H54 (cell line): Measurements from ENCODE around the gene OGFR.

Experiments used
- DNase-seq: peaks from one replicate; pipeline ENCODE4 v3.0.0; 2011; ENCODE audit warnings: low spot score, mixed read lengths; ENCODE audit not compliant: insufficient read length
- FAIRE-seq: peaks from 3 replicates; lab custom pipeline; 2011; peaks lifted over from hg19 to GRCh38; lab: Jason Lieb, UNC
- POLR2A ChIP-seq: IDR thresholded peaks from 2 replicates; pipeline ENCODE4 v1.6.1; 2011; ENCODE audit warnings: low read depth, mild to moderate bottlenecking, low read length

OGFR gene

DNA sequence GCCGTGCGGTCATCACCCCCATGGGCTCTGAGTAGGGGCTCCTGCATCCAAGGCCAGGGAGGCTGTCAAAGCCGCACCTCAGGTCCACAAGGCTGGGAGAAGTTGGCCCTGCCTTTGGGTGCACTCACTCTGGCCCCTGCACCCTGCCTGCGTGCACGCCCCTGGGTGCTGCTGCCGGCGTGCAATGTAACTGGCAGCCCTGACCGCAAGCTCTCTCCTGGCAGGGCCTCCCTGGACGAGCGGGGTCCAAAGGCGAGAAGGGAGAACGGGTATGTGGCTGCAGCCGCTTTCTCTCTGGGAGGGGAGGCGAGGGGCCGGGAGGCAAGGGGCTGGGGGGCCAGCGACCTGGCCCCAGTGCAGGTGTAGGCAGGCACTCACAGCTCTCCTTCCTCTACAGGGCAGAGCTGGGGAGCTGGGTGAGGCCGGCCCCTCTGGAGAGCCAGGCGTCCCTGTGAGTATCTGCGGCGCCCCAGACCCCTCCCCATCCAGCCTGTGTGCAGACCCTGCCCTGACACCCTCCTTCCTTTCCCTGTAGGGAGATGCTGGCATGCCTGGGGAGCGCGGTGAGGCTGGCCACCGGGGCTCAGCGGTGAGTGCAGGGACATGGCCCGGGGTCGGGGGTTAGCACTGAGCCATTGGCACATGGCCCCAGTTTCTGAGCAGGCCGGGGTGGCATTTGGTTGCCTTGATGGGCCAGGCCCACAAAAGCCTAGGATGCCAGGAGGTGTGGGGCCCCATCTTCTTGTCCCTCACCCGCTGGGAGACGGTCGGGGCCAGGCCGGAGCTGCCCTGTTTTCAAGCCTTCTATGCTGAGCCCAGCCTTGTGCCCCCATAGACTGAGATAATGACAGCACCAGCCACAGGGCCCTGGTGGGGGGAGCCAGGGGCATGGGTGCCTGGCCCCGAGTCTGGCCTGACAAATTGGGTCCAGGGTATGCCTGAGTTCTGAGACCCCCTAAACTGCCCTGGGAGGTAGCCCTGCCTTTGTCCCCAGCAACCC is 24.9 kb downstream of the OGFR start:
- TF ChIP-seq POLR2A, result no peak
- DNase-seq, result no peak
- no peak for FAIRE-seq

DNA sequence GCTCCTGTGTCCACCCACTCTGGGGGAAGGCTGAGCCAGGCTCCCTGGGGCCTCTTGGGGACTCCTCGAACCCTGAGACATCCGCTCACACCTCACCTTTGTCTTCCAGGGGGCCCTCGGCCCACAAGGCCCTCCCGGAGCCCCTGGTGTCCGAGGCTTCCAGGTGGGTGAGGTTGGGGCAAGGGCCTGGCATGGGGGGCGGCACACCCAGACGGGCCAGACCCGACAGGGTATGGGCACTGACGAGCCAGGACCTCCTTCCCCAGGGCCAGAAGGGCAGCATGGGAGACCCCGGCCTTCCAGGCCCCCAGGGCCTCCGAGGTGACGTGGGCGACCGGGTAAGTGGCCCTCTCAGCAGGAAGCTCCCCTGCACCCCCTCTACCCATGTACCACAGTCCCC is 25.6 kb downstream of the OGFR start:
- TF ChIP-seq POLR2A, result no peak
- FAIRE-seq, result no peak

DNA sequence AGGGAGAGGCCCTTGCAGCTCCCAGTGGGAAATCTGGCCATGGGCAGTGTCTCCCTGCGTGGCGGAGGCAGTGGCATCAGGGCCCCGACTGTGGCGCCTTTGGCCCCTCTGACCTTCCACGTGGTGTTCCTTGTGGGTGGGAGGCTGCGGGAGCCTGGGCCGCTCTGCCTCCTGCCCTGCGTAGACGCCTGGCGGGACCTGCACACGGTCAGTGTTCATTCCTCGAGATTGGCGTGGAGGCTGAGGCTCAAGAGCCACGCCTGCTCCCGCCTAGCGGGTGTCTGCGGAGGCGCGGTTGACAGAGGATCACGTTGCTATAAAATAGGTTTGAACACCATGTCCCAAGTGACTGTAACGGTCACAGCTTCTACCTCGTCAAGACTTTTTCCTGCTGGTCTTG is 26.2 kb downstream of the OGFR start:
- DNase-seq, result no peak
- no peak for FAIRE-seq
- TF ChIP-seq POLR2A, result no peak

More for the DNA sequence above, 25.6 kb downstream of the OGFR start:
- no peak for DNase-seq

DNA sequence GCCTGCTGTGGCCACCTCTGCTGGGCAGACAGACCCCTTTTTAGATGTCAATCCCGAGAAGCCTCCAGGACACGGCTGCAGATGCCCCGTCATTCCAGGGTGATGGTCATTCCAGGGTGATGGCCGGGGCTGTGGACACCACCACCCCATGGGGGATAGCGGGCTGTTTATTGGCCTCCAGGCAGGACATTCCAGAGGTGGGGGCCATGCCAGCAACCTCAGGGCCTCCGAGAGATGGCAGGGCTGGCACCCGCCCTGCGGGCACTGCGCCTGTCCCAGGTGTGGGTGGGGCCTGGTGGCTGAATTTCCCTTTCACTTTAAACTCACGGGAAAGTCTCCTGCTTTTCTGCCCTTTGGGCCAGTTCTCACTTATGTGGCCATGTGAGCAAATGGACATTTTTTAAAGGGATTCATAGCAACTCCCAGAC is 26.7 kb downstream of the OGFR start:
- DNase-seq (no peak), FAIRE-seq (no peak)
- no peak for TF ChIP-seq POLR2A

DNA sequence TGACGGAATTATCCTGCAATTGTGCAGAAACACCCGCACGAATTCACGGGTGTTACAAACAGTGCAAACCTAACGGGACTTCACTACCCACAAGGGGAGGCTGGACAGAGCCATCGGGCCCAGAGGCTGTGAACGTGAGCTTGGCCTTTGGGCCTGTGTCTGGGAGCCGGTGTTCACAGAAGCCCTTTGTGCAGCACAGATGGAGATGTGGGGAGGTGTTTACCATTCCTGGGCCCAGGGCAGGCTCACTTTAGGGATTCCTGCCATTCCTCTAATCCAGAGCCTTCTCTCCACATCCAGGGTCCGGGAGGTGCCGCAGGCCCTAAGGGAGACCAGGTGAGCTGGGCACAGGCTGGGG is 27.2 kb downstream of the OGFR start:
- TF ChIP-seq POLR2A, result no peak
- DNase-seq, result no peak
- FAIRE-seq, result no peak

DNA sequence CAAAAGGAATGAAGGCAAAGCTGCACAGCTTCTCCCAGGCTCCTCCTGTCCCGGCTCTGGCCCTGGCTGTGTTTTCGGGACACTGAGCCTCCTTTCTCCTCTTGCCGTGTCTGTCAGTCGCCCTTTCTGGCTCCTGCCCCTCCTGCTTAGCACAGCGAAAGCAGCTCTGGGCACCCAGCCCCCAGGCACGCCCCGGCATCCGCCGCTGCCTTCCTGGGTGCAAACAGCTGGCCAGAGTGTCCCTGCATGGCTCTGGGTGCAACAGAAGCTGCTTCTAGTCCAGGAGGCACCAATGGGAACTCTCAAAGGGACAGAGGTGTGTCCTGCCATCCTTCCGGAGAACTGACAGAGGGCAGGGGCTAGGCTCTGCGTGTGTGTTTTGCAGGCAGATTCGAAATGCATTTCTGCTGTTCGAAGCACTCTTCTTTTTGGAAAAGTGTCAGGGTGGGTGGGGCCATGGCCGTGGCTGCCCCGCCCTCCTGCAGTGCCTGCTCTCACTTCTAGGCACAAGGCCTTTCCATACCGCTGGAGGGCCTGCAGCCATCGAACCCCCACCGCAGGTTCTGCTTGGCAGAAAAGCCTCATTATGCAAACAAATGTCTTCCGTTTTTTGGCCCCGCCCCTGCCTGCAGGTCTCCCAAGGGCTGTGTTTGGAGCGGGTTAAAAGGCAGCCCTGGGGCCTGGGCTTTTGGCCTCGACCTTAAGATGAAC is 27.7 kb downstream of the OGFR start:
- FAIRE-seq (no peak), DNase-seq (no peak)
- no peak for TF ChIP-seq POLR2A

DNA sequence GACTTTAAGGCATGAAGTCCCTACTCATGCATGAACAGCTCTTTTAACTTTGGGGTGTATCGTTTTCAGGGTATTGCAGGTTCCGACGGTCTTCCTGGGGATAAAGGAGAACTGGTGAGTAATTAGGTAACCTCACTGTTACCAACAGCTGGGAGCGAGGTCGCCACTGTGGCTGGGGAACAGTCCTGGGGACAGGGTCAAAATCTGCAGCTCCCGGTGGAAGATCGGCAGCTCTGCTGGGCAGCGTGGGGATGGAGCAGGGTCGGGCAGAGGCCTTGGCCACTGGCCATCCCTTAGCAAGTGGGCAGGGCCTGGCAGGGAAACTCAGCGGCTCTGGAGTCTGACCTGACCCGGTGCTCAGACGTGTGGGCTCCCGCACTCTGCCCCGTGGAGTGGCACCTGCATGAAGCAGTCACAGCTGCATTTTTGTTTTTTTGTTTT is 28.3 kb downstream of the OGFR start:
- no peak for TF ChIP-seq POLR2A
- FAIRE-seq (no peak), DNase-seq (no peak)

DNA sequence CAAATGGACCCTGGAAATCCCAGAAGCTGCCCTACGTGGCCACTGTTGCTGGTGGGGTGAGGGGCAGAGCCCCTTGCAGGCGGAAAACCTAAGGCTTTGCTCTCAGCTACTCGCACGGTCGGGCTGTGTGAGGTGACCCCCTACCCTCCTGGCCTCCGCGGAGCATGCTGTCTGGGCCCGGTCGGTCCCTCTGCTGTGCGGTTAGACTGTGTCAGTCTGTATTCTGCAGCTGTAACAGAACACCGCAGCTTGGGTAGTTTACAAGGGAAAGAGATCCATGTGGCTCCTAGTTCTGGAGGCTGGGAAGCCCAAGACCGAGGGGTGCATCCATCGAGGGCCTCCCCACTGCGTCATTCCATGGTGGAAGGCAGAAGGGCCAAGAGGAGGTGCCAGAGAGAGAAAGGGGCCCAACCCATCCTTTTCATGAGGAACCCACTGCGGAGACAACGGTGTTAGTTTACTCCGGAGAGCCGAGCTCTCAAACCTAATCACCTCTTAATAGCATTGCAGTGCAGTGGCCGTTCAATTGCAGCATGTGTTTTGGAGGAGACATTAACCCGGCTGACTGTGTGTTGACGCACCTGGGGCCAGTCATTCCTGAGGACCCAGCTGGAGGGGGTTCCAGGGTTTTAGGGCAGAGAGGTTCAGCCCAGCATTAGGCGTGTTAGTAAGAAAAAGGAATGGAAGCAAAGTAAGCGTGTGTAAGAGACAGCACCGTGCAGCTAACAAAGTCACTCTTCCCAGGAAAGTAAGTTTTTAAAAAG is 30.5 kb downstream of the OGFR start:
- DNase-seq (no peak), FAIRE-seq (no peak)
- TF ChIP-seq POLR2A, result no peak

DNA sequence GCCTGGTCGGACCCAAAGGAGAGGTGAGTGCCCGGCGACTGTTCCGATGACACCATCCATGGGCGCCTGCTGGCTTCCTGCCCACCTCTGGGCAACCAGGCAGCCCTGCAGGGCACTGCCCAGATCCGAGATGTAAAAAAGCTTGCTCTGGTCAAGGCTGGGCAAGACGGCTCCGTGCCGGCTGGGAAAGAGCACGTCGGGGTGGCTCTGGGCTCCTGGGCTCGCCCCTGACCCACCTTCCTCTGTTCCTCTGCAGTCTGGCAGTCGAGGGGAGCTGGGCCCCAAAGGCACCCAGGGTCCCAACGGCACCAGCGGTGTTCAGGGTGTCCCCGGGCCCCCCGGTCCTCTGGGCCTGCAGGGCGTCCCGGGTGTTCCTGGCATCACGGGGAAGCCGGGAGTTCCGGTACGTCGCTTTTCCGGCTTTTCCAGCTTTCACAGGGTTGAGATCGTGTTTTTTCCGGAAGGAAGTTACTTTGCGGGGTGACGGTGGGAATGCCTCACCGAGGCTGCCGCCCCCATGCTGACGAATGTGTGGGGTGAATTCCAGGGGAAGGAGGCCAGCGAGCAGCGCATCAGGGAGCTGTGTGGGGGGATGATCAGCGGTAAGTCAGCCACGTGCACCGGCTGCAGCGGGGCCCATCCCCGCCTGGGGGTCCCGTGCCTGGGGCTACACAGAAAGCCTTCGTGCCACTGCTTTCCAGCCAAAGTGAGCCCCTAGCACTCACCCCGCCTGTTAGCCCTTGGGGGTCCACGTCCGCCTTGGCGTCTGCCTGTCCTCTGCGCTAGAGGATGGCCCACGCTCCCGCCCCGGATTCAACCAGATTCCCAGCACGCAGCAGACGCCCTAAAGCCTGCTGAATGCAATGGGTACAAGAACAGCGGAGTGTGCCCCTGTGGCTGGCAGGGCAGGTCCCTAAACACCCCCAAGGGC is 31.6 kb downstream of the OGFR start:
- no peak for TF ChIP-seq POLR2A
- DNase-seq, result no peak
- FAIRE-seq, result no peak

DNA sequence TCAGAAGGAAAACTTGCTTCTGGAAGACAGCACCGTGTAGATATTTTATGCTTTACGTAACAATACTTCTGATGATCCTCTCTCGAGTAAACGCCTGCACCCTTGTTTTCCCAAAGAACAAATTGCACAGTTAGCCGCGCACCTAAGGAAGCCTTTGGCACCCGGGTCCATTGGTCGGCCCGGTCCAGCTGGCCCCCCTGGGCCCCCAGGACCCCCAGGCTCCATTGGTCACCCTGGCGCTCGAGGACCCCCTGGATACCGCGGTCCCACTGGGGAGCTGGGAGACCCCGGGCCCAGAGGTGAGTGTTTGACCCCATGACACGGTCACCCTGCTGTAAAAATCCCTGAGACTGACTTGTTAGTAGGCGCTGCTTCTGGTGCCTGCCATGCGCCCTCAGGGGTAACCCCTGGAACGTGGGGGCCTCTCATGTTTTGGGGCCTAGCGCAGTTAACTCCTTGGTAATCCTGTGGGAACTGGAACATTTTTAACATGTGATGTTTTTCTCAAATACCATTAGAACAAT is 32.4 kb downstream of the OGFR start:
- FAIRE-seq (no peak), DNase-seq (no peak)
- no peak for TF ChIP-seq POLR2A

DNA sequence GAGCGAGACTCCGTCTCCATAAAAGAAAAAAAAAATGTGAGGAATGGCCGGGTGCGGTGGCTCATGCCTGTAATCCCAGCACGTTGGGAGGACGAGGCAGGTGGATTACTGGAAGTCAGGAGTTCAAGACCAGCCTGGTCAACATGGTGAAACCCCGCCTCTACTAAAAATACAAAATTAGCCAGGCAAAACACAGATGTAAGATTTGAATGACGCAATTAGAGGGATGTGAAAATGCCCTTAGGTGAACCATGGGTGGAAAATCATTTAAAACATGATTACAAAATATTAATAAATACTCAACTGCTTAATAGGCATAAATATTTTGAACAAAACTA is 33.1 kb downstream of the OGFR start:
- no peak for TF ChIP-seq POLR2A
- no peak for DNase-seq
- FAIRE-seq, result no peak

DNA sequence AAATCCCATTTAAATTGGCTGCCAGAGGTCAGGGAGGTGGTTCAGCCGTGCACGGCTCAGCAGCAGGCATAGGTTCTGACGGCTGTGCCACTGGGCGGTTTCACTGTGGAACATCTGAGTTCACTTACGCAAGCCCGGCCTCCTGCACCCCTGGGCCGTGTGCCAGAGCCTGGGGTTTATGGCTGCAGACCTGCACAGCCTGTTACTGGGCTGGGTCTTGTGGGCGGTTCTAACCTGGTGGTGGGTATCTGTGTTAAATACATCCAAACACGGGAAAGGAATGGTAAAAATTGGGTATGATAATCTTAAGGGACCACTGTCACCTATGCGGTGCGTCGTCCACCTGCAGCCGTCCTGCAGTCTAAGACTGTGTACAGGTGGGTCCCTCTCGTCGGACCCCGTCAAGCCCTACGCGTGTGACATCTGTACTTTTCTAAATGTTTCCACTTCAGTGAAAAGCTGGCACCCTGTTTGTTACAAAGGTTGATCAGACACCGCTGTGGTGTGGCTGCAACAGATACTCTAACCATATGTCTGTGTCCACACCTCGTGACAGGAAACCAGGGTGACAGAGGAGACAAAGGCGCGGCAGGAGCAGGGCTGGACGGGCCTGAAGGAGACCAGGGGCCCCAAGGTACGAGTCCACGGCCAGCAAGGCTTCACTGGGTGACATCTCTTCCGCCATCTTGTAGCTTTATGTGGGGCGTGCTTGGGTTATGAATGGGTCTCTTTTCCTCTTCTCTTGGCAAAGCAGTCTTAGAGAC is 33.7 kb downstream of the OGFR start:
- FAIRE-seq, result no peak
- no peak for DNase-seq
- TF ChIP-seq POLR2A, result no peak

DNA sequence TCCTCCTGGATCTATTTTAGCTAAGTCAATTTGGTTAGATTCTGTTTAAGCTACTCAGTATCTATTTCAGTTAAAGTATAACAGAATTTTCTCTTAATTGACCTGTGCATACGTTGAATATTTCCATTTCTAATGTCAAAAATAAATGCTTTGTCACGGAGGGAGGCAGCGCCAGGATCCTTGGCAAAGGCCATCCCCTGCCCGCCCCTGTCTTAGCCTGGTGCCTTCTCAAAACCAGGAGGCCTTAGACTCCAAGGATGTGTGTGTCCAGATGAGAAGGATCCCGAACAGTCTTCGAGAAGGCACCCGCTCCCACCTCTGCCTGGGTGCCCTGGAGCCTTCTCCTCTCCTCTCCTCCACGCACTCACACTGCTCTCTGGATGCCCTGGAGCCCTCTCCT is 34.6 kb downstream of the OGFR start:
- no peak for FAIRE-seq

More for the DNA sequence above, 34.6 kb downstream of the OGFR start:
- TF ChIP-seq POLR2A, result no peak
- no peak for DNase-seq
